IPS-18a (cell line): ENCODE results near the gene CTBP2.

Experiments used
- H3K27ac ChIP-seq: one replicate; pipeline ENCODE4 v1.5.1; 2013; ENCODE audit warnings: low read length
- H3K27me3 ChIP-seq: one replicate; pipeline ENCODE4 v1.6.1; 2013; ENCODE audit warnings: mild to moderate bottlenecking, low read length; ENCODE audit not compliant: control insufficient read depth, insufficient read depth
- H3K36me3 ChIP-seq: one replicate; pipeline ENCODE4 v1.6.1; 2013; ENCODE audit warnings: low read depth, low read length; ENCODE audit not compliant: control insufficient read depth
- H3K4me1 ChIP-seq: one replicate; pipeline ENCODE4 v1.6.1; 2013; ENCODE audit warnings: low read depth, low read length; ENCODE audit not compliant: control insufficient read depth
- H3K4me3 ChIP-seq: one replicate; pipeline ENCODE4 v1.5.1; 2013; ENCODE audit warnings: low read length
- H3K9ac ChIP-seq: one replicate; pipeline ENCODE4 v1.6.1; 2013; ENCODE audit warnings: mild to moderate bottlenecking, low read length, moderate library complexity
- H3K9me3 ChIP-seq: one replicate; pipeline ENCODE4 v1.6.1; 2013; ENCODE audit warnings: low read depth, low read length; ENCODE audit not compliant: control insufficient read depth

The CTBP2 gene

GRCh38 chr10:125015356-125015944 lies 144.9 kb downstream of the CTBP2 start:
- no peaks in the 10 kb centered on the region for H3K27me3 ChIP-seq
- peaks cover 12% of the 10 kb centered on the region for H3K36me3 ChIP-seq
- H3K9ac ChIP-seq: no peak overlapping the region
- no peak overlapping the region for H3K27ac ChIP-seq
- H3K4me1 ChIP-seq: no peaks in the 10 kb centered on the region
- H3K9me3 ChIP-seq: no peaks in the 10 kb centered on the region
- no peak overlapping the region for H3K4me3 ChIP-seq

GRCh38 chr10:125014836-125015355 lies 145.5 kb downstream of the CTBP2 start:
- H3K4me3 ChIP-seq: no peak overlapping the region
- H3K27ac ChIP-seq: no peak overlapping the region
- no peaks in the 10 kb centered on the region for H3K27me3 ChIP-seq
- H3K9me3 ChIP-seq: no peaks in the 10 kb centered on the region
- no peak overlapping the region for H3K9ac ChIP-seq
- H3K4me1 ChIP-seq: peaks cover under 1% of the 10 kb centered on the region
- peaks cover 12% of the 10 kb centered on the region for H3K36me3 ChIP-seq

GRCh38 chr10:125014086-125014830 lies 146.1 kb downstream of the CTBP2 start:
- no peak overlapping the region for H3K27ac ChIP-seq
- H3K9ac ChIP-seq: no peak overlapping the region
- H3K4me3 ChIP-seq: no peak overlapping the region
- H3K4me1 ChIP-seq: peaks cover 5% of the 10 kb centered on the region
- H3K27me3 ChIP-seq: no peaks in the 10 kb centered on the region
- H3K36me3 ChIP-seq: peaks cover 7% of the 10 kb centered on the region
- no peaks in the 10 kb centered on the region for H3K9me3 ChIP-seq

DNA sequence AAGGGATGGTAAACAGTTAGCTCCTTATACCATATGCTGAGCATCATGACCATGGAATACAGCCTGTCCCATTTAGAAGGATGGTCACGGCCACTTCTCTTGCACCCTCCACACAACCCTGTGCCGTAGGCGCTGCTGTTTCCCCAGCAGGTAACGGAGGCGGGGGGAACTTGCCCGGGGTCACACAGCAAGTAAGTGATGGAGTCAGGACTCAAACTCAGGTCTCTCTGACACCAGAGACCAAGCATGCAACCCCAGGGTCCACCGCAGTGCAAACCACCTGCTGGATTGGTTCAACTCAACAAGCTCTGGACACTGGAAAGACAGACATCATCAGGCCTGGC lies 146.9 kb downstream of the CTBP2 start:
- no peaks in the 10 kb centered on the region for H3K9me3 ChIP-seq
- no peak overlapping the region for H3K9ac ChIP-seq
- peaks cover 5% of the 10 kb centered on the region for H3K4me1 ChIP-seq
- peaks cover 7% of the 10 kb centered on the region for H3K36me3 ChIP-seq
- no peak overlapping the region for H3K4me3 ChIP-seq
- no peaks in the 10 kb centered on the region for H3K27me3 ChIP-seq
- no peak overlapping the region for H3K27ac ChIP-seq

DNA sequence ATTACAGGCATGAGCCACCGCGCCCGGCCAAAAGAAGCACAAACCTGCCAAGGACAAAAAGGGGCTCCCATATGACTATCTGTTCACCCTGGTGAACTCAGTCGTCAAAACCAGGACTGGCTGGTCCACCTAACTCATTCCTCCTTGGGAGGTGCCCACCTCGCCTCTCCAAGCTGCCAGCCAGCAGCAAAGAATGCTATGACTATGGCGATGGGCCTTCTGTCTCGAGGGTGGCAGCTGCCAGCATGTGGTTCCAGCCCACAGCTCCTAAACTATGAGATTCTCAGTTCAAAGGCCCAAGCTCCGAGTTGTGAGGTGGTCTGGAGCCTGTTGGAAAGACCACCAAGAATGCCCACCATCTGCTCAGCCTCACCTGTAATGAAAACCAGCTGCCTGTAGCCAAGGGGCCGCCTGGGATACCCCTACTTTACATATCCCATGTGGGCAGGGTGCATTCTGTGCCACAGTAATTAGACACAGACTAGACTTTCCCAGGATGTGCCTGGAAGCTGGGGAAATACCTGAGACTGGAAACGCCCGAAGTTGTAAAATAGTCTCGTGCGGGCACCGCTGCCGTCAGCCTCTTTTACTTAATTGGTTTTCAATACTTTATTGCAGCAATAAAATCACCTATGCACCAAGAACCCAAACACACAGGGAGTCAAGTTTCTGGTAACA lies 147.4 kb downstream of the CTBP2 start:
- no peaks in the 10 kb centered on the region for H3K9me3 ChIP-seq
- peaks cover 7% of the 10 kb centered on the region for H3K36me3 ChIP-seq
- H3K27ac ChIP-seq: no peak overlapping the region
- no peak overlapping the region for H3K4me3 ChIP-seq
- peaks cover 5% of the 10 kb centered on the region for H3K4me1 ChIP-seq
- no peaks in the 10 kb centered on the region for H3K27me3 ChIP-seq
- H3K9ac ChIP-seq: no peak overlapping the region

GRCh38 chr10:125011926-125012705 lies 148.2 kb downstream of the CTBP2 start:
- Histone ChIP-seq H3K9me3 (no peaks in the 10 kb centered on the region), H3K27me3 (no peaks in the 10 kb centered on the region), H3K4me1 (peaks cover 5% of the 10 kb centered on the region), H3K27ac (no peak overlapping the region), H3K4me3 (no peak overlapping the region), H3K36me3 (peaks cover 7% of the 10 kb centered on the region), H3K9ac (no peak overlapping the region)

GRCh38 chr10:125011171-125011925 lies 149.0 kb downstream of the CTBP2 start:
- Histone ChIP-seq H3K4me3 (no peak overlapping the region), H3K27ac (no peak overlapping the region), H3K4me1 (peaks cover 5% of the 10 kb centered on the region), H3K36me3 (peaks cover 11% of the 10 kb centered on the region), H3K9me3 (no peaks in the 10 kb centered on the region), H3K9ac (no peak overlapping the region), H3K27me3 (no peaks in the 10 kb centered on the region)

- Histone ChIP-seq H3K27ac (no peak overlapping the region), H3K4me1 (peaks cover 5% of the 10 kb centered on the region), H3K4me3 (no peak overlapping the region), H3K9me3 (no peaks in the 10 kb centered on the region), H3K27me3 (no peaks in the 10 kb centered on the region), H3K9ac (no peak overlapping the region), H3K36me3 (peaks cover 11% of the 10 kb centered on the region)
Observed at GRCh38 chr10:125010362-125010761, 150.0 kb downstream of the CTBP2 start.

DNA sequence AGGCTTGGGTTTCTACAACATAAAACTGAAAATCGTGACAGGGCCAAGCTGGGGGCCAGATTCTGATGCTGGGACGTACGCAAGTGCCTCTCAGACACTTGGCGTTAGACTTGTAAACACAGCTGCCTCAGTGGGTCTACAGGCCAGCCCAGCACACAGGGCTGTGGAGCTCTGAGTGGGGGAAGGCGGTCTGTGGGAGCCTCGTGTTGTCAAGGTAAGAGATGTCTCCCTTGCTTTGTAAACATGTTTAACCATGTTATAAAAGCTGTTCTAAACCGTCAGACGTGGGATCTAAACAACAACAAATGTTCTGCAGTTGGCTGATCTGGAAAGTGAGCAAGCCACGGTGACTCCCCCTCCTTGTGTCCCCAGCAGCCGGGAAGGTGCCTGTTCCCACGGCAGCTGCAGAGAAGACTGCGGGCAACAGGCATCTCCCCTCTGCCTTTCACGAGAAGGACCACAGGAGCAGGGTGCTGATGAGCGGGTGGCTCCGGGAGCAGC lies 150.7 kb downstream of the CTBP2 start:
- Histone ChIP-seq H3K27me3 (no peaks in the 10 kb centered on the region), H3K27ac (no peak overlapping the region), H3K4me1 (peaks cover 5% of the 10 kb centered on the region), H3K9ac (no peak overlapping the region), H3K9me3 (no peaks in the 10 kb centered on the region), H3K36me3 (peaks cover 11% of the 10 kb centered on the region), H3K4me3 (no peak overlapping the region)

DNA sequence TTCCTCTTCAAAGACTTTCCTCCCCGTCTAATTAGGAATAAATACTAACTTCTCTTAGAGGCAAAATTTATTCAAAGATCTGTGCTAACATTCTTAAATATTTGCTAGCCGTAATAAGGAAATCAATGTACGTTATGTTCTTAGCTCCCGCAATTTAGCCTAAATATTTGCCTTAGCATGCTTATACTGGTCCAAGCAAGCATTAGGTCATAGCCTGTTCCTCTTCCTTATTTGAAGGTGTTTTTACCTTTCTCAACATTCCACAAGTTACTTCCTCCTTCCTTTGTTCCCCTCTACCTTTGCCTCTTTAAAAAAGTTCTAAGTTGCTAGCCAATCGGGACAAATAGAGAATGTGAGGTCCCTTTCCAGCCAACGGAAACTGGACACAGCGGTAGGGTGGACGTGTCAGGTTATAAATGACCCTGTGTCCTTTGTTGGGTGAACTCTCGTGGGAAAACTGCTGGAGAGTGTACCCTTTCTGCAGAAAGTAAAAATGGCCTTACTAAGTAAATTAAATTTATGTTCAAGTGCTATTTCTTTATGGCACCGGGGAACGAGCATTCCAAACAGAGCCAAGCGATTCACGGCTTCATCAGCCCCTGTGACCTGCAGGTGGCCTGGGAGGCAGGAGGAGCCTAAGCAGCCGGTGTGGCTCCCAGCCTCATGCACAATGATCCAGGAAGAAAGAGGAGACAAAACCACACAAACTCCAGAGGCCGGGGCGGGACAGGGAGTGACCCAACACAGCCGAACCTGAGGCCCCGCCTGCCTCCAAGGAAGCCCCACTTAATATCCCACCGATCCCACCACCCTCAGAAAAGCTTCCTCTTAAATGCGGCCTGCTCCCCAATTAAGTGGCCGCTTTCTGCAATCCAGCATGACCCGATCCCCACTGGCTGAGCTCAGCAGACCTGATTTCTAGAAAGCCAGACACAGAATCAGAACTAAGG lies 151.4 kb downstream of the CTBP2 start:
- no peaks in the 10 kb centered on the region for H3K9me3 ChIP-seq
- H3K4me1 ChIP-seq: peaks cover 5% of the 10 kb centered on the region
- no peak overlapping the region for H3K9ac ChIP-seq
- H3K27me3 ChIP-seq: no peaks in the 10 kb centered on the region
- no peak overlapping the region for H3K27ac ChIP-seq
- peaks cover 11% of the 10 kb centered on the region for H3K36me3 ChIP-seq
- H3K4me3 ChIP-seq: no peak overlapping the region
